Neutrophil (primary cell): ENCODE measurements around the gene IFNLR1.

Experiments
- H3K27ac ChIP-seq: fragments of 200-600 bp; sonication (generic); 2 replicates; pipeline ENCODE4 v1.5.1; 2016; ENCODE audit warnings: mild to moderate bottlenecking, moderate library complexity
- H3K27me3 ChIP-seq: fragments of 200-600 bp; sonication (generic); 2 replicates; pipeline ENCODE4 v1.6.0; 2016; ENCODE audit warnings: mild to moderate bottlenecking
- H3K36me3 ChIP-seq: fragments of 200-600 bp; sonication (generic); 2 replicates; pipeline ENCODE4 v1.5.1; 2017
- H3K4me1 ChIP-seq, 2 experiments: fragments of 200-600 bp in 1 of 2; sonication (generic) in 1 of 2; 1 replicate in 1 of 2; 2 replicates in 1 of 2; pipeline versions ENCODE4 v1.5.1 to v1.6.1; 2013 to 2016; ENCODE audit warnings: low read depth in 1 of 2, low read length in 1 of 2, mild to moderate bottlenecking in 1 of 2, moderate library complexity in 1 of 2; ENCODE audit not compliant: control insufficient read depth in 1 of 2, insufficient read depth in 1 of 2
- H3K4me3 ChIP-seq, 2 experiments: fragments of 200-600 bp in 1 of 2; sonication (generic) in 1 of 2; 1 replicate in 1 of 2; 2 replicates in 1 of 2; pipeline ENCODE4 v1.5.1; 2013 to 2016; ENCODE audit warnings: low read depth in 1 of 2, low read length in 1 of 2, mild to moderate bottlenecking in 1 of 2, moderate library complexity in 1 of 2
- H3K9me3 ChIP-seq: fragments of 200-600 bp; sonication (generic); 2 replicates; pipeline ENCODE4 v1.5.1; 2016
- CTCF ChIP-seq: fragments of 200-600 bp; sonication (generic); IDR thresholded peaks from 2 replicates; pipeline ENCODE4 v1.5.1; 2016; ENCODE audit warnings: antibody characterized with exemption

The IFNLR1 gene

GRCh38 chr1:24178407-24178806, 8.7 kb downstream of the IFNLR1 start:
- no peaks in the 10 kb centered on the region for H3K9me3 ChIP-seq
- H3K4me1 ChIP-seq = no peaks in the 10 kb centered on the region
- H3K36me3 ChIP-seq = no peaks in the 10 kb centered on the region
- peaks cover 53% of the 10 kb centered on the region for H3K27me3 ChIP-seq
- H3K27ac ChIP-seq = no peak overlapping the region
- TF ChIP-seq CTCF = no peak
- no peak overlapping the region for H3K4me3 ChIP-seq

GRCh38 chr1:24177161-24177560, 9.9 kb downstream of the IFNLR1 start:
- TF ChIP-seq CTCF = no peak
- Histone ChIP-seq H3K27ac (no peak overlapping the region), H3K9me3 (no peaks in the 10 kb centered on the region), H3K4me1 (no peaks in the 10 kb centered on the region), H3K36me3 (no peaks in the 10 kb centered on the region), H3K4me3 (no peak overlapping the region), H3K27me3 (peaks cover 53% of the 10 kb centered on the region)

- no peak overlapping the region for H3K27ac ChIP-seq
These were observed 11.9 kb downstream of the IFNLR1 start for GRCh38 chr1:24175033-24175755.

GRCh38 chr1:24173638-24174575, 13.2 kb downstream of the IFNLR1 start:
- no peak overlapping the region for H3K27ac ChIP-seq
- no peak overlapping the region for H3K4me3 ChIP-seq
- no peak for TF ChIP-seq CTCF
- H3K36me3 ChIP-seq = no peaks in the 10 kb centered on the region
- H3K4me1 ChIP-seq = no peaks in the 10 kb centered on the region
- peaks cover 43% of the 10 kb centered on the region for H3K27me3 ChIP-seq
- H3K9me3 ChIP-seq = no peaks in the 10 kb centered on the region

More at GRCh38 chr1:24175033-24175755, 11.9 kb downstream of the IFNLR1 start:
- Histone ChIP-seq H3K27me3 (peaks cover 53% of the 10 kb centered on the region), H3K36me3 (no peaks in the 10 kb centered on the region), H3K4me1 (no peaks in the 10 kb centered on the region), H3K4me3 (no peak overlapping the region), H3K9me3 (no peaks in the 10 kb centered on the region)
- no peak for TF ChIP-seq CTCF

- Histone ChIP-seq H3K9me3 (no peaks in the 10 kb centered on the region), H3K4me3 (no peak overlapping the region), H3K27me3 (peaks cover 34% of the 10 kb centered on the region), H3K27ac (no peak overlapping the region), H3K4me1 (no peaks in the 10 kb centered on the region), H3K36me3 (no peaks in the 10 kb centered on the region)
- no peak for TF ChIP-seq CTCF
These were observed 14.5 kb downstream of the IFNLR1 start for GRCh38 chr1:24172598-24172997.
